NB4 (cell line): ENCODE data around the gene TRIM6.
"Not testable (repeated sequence)": the region's sequence is repeated elsewhere in the genome, so short reads cannot be mapped to it uniquely, and the experiment has no call there.

Experiments used
- DNase-seq: peaks from one replicate; pipeline ENCODE4 v3.0.0; 2010; ENCODE audit warnings: low read depth
- H3K4me3 ChIP-seq: one replicate; pipeline ENCODE4 v1.5.1; 2011; ENCODE audit warnings: mild to moderate bottlenecking, low read depth, low read length, moderate library complexity
- CTCF ChIP-seq: IDR thresholded peaks from one replicate; pipeline ENCODE4 v1.5.1; 2012; ENCODE audit warnings: low read depth, low read length
- MAX ChIP-seq: IDR thresholded peaks from 2 replicates; pipeline ENCODE4 v1.6.1; 2011; ENCODE audit warnings: low read depth, low read length
- MYC ChIP-seq: IDR thresholded peaks from 2 replicates; pipeline ENCODE4 v1.6.1; 2011; ENCODE audit warnings: low read depth, low read length
- POLR2A ChIP-seq: IDR thresholded peaks from 2 replicates; pipeline ENCODE4 v1.6.1; 2011; ENCODE audit warnings: mild to moderate bottlenecking; ENCODE audit not compliant: insufficient read length; ENCODE audit errors: extremely low read depth

The TRIM6 gene

DNA sequence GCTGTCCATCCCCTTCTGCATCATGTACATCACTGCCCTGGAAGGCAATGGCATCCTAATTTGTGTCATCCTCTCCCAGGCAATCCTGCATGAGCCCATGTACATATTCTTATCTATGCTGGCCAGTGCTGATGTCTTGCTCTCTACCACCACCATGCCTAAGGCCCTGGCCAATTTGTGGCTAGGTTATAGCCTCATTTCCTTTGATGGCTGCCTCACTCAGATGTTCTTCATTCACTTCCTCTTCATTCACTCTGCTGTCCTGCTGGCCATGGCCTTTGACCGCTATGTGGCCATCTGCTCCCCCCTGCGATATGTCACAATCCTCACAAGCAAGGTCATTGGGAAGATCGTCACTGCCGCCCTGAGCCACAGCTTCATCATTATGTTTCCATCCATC lies 15.4 kb upstream of the TRIM6 start:
- no peak for DNase-seq
- TF ChIP-seq CTCF = no peak
- TF ChIP-seq MYC = no peak
- no peak for TF ChIP-seq POLR2A
- TF ChIP-seq MAX = no peak
- H3K4me3 ChIP-seq = no peak overlapping the region

DNA sequence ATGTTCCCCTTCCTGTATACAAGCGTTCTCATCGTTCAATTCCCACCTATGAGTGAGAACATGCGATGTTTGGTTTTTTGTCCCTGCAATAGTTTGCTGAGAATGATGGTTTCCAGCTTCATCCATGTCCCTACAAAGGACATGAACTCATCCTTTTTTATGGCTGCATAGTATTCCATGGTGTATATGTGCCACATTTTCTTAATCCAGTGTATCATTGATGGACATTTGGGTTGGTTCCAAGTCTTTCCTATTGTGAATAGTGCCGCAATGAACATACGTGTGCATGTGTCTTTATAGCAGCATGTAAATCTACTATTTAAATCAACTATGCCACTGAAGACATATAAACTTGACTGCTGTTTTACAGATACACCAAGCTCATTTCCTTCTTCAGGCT lies 12.0 kb upstream of the TRIM6 start:
- H3K4me3 ChIP-seq, DNase-seq: not testable (repeated sequence)

DNA sequence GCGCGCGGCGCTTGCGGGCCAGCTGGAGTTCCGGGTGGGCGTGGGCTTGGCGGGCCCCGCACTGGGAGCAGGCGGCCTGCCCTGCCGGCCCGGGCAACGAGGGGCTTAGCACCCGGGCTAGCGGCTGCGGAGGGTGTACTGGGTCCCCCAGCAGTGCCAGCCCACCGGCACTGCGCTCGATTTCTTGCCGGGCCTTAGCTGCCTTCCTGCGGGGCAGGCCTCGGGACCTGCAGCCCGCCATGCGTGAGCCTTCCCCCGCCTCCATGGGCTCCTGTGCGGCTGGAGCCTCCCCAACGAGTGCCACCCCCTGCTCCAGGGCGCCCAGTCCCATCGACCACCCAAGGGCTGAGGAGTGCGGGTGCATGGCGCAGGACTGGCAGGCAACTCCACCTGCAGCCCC lies 6.5 kb upstream of the TRIM6 start:
- DNase-seq, H3K4me3 ChIP-seq: not testable (repeated sequence)

DNA sequence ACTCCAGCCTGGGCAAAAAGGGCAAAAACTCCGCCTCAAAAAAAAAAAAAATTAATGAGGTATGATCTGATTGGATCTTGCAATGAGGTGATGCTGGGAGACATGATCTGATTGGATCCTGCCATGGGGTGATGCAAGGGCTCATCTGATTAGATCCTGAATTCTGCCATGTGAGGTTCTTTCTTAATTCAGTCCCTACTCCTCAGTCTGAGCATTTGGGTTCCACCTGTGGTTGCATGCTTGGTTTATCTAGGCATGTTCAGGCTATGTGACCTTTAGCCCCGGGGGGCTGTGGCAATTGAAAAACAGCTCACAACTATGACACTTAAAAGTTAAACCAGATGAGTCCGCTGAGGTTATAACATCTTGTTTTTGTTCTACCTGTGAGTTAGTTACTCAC lies 4.8 kb upstream of the TRIM6 start:
- DNase-seq = peak; percentile 11

GRCh38 chr11:5592615-5593014 lies 3.8 kb upstream of the TRIM6 start:
- no peak for TF ChIP-seq MYC
- TF ChIP-seq MAX = no peak
- TF ChIP-seq CTCF = no peak
- no peak for DNase-seq
- H3K4me3 ChIP-seq = no peak overlapping the region

More for the DNA sequence above, 4.8 kb upstream of the TRIM6 start:
- H3K4me3 ChIP-seq = no peak overlapping the region
- no peak for TF ChIP-seq CTCF
- TF ChIP-seq POLR2A = no peak
- TF ChIP-seq MYC = no peak
- TF ChIP-seq MAX = no peak

DNA sequence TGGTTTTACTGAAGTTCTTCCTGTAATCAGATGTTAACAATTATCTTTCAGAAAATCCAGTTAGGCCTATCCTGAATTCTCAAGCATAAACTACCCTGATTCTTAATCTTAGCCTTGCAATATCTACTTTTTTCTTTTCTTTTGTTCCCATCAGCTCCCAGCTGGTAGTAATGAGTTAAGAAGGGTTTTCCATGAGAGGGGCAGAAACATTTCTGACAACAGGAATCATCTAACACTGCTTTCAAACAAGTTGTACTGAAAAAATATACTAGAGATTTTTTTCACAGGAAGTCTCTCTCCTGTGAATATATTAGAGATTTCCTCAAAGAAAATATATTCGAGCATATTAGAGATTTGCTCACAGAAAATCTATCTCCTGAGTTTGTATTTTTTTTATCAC lies 3.3 kb upstream of the TRIM6 start:
- H3K4me3 ChIP-seq = no peak overlapping the region
- TF ChIP-seq POLR2A (no peak), MYC (no peak), MAX (no peak), CTCF (no peak)
- DNase-seq = no peak

- DNase-seq = no peak
- H3K4me3 ChIP-seq = no peak overlapping the region
- TF ChIP-seq MAX = no peak
- TF ChIP-seq POLR2A = no peak
- TF ChIP-seq CTCF = no peak
- no peak for TF ChIP-seq MYC
Measured at GRCh38 chr11:5597953-5598352, 1.5 kb downstream of the TRIM6 start.
